Activated T-cell treated with anti-CD3 and anti-CD28 coated beads for 48 hours (primary cell): Measurements from ENCODE around the gene NLRC4.
"Not testable (repeated sequence)": the region's sequence is repeated elsewhere in the genome, so short reads cannot be mapped to it uniquely, and the experiment has no call there.

Source experiments
- DNase-seq: peaks from one replicate; pipeline ENCODE4 v3.0.0-alpha.2; 2020; ENCODE audit warnings: low read depth

NLRC4 gene

DNA sequence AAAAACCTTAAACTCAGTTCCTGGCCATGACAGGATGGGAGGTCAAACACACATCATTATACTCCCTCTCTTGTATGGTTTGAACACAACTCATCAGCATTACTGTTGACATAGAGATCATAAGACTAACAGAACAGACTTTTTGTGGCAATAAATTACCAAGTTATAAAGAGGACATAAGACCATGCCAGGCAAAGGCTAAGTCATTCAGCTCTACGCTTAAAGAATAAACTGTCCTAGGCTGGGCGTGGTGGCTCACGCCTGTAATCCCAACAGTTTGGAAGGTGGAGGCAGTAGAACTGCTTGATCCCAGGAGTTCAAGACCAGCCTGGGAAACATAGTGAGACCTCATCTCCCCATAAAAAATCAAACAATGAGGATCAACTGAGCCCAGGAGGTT is 16.4 kb downstream of the NLRC4 start:
- DNase-seq: no peak

DNA sequence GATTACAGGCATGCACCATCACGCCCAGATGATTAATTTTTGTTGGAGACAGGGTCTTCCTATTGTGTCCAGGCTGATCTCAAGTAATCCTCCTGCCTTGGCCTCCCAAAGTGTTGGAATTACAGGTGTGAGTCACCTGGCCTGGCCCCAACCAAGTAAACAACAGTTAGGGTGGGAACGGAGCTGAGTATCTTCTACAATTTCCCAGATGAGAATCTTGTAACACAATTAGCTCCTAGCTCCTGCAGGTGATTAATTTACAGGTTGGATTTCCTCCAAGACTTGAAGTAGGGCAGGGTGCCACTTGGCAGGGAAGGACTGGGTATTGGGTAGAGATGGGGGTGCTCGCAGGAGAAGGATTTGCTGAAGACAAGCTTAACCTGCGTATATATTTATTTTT is 17.8 kb downstream of the NLRC4 start:
- no peak for DNase-seq

DNA sequence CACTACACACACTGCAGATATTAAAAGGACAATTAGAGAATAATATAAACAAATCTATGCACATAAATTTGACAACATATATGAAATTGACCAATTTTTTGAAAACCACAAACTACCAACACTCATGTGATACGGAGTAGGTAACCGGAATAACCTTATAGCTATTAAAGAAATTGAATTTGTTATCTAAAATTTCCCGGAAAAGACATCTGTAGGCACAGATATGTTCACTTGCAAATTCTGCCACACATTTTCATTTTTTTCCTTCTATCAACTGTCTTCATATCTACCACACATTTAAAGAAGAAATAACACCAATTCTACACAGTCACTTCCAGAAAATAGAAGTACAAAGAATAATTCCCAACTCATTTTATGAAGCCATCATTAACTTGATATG is 22.4 kb downstream of the NLRC4 start:
- DNase-seq: no peak

DNA sequence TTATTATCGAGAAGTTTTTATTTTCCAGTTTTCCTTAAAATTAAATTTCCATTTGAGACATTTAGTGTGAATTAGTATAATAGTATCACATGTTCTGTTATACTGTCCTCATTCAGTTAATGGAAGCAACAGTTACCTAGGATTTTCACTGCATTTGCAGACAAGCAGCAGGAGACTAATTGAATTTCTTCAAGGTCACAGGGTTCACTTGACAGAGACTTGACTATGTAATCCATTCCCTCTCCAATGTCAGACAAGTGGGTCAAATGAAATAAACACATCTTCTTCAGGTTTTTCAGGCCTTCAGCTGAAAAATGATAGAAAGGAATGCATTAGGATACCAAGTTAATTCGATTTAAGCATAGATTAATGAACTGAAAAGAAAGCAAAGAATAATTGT is 26.7 kb downstream of the NLRC4 start:
- no peak for DNase-seq

DNA sequence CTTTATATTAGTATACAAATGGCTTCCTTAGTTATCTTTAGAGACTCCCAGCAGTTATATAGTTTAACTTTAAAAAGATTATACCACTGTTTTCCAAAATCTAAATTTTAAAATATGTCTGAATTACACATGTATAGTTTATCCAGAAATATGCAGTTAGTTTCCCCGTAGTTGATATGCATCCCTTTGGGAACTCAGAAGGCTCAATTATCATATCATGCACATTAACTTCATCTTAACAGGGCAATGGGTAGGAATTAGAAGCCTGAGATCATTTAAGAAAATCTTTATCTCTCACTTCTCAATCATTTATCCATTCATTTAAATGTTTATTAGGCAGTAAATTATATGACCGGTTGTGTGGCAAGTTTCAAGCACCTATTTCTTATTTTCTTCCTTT is 27.2 kb downstream of the NLRC4 start:
- no peak for DNase-seq

DNA sequence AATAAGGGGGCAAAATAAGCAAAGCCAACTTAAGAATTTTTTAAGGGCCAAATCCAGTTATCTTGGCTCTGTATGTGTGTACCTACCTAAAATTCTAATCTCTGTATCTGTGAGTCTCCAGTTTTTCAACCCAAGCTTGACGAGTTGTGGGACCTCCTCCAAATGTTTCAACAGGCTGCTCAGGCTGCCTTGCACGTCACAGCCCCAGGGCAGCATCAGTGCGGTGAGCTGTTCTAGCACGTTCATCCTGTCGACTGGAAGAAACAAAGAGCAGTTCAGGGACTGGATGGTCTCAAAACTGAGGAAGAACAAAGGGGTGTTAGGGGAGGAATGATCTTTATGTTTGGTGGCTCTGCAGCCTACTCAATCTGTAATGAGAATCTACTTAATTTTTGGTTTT is 29.4 kb downstream of the NLRC4 start:
- no peak for DNase-seq

DNA sequence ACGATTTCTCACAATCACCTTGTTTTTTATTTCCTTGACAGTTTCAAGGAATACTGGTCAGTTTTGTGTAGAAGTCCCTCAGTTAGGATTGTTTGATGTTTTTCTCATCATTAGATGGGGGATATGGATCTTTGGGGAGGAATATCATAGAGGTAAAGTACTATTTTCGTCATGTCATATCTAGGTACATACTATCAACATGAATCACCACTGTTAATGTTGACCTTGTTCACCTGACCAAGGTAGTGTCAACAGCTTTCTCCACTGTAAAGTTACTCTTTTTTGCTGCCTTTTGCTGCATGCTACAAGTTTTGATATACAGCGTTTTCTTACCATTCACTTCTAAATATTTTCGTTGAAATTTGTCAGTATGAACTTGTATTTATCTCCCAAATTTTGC is 32.7 kb downstream of the NLRC4 start:
- no peak for DNase-seq

DNA sequence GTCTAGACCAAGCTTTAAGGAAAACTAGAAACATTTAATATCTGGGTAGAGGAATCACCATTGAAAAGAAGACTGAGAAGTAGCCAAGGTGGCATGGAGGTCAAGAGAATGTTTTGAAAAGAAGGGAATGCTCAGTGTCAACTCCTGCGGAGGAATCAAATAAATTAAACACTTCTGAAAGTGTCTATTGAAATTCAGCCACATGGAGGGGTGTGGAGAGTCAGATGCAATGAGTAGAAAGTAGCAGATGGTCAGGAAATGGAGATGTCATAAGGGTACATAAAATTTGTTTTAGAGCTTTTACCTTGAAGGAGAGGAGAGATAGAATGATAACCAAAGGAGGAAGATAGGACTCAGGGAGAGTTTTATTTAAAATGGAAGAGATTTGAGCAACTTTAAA is 35.1 kb downstream of the NLRC4 start:
- DNase-seq: no peak

DNA sequence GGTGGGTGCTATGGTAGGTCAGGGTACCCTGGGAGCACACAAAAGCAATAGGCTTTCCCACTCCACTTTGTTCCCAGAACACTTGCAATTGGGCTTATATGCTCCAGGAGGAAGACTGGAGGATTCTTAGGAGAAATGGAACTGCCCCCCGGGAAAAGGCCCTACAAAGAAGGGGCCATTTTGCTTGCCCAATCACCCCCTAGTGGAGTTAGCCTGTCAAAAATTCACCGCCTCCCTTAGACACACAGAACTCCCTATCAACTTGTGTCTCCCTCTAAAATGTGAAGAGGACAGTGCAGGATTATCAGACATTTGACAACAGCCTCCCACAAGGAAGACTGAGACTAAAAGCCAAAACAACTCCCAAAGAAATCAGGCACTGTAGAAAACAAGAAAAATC is 36.5 kb downstream of the NLRC4 start:
- DNase-seq: no peak

DNA sequence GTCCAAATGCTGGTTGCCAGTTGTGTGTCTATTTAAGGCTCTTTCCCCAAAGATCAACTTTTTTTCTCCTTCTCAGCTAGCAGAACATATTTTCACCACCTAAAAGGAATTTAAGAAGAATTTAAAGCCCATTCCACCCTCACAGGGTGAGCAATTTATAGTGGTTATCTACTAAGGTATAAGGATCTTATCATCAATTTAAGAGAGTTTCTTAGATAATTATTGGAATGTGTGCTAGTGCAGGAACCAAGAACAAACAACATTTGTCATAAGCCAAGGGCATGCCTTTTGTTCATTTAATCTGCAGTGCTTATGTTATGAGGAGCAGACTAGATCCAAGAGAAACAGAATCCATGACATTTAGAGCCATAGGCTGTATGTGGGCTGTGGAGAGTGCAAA is 37.2 kb downstream of the NLRC4 start:
- DNase-seq: no peak

DNA sequence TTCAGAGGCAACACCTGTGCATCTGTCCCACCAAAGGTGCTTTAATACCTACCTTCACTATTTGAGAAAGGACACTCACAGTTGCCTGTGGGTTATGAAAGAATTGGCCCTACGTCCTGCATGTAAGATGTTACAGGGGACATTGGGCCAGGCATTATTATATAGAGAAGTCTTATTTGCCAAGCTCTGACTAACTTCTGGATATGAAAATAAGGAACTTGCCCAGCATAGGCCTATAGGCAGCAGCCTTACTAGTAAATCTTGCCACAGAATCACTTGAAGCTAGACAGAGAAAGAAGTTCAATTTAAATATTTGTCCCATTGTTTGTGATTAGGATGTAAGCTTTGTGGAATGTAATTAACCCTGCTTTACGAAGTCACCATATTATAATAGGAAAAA is 41.7 kb downstream of the NLRC4 start:
- no peak for DNase-seq

DNA sequence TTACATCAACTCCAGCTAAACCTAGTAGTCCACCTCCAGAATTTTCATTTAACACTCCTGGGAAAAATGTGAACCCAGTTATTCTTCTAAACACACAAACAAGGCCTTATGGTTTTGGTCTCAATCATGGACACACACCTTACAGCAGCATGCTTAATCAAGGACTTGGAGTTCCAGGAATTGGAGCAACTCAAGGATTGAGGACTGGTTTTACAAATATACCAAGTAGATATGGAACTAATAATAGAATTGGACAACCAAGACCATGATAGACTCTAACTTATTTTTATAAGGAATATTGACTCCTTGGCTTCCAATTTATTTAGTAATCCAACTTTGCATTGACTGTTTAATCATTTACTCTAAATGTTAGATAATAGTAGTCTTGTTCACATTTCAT is 44.2 kb downstream of the NLRC4 start:
- DNase-seq: no peak

DNA sequence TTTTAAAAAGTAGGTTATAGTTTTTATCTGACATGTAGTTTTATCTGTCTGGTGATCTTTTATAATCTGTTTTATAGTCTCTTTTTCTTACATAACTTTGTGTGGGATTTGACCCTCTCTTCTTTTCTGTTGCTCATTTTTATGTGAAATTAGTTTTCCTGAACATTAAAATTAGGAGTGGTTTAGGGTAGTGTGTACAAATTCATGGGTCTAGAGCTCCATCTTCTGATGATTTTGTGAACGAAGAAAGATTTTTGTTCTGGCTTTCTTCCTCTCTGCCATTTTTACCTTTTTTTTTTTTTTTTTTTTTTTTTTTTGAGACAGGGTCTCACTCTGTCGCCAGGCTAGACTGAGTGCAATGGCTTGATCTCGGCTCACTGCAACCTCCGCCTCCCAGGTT is 52.4 kb downstream of the NLRC4 start:
- DNase-seq: no peak

DNA sequence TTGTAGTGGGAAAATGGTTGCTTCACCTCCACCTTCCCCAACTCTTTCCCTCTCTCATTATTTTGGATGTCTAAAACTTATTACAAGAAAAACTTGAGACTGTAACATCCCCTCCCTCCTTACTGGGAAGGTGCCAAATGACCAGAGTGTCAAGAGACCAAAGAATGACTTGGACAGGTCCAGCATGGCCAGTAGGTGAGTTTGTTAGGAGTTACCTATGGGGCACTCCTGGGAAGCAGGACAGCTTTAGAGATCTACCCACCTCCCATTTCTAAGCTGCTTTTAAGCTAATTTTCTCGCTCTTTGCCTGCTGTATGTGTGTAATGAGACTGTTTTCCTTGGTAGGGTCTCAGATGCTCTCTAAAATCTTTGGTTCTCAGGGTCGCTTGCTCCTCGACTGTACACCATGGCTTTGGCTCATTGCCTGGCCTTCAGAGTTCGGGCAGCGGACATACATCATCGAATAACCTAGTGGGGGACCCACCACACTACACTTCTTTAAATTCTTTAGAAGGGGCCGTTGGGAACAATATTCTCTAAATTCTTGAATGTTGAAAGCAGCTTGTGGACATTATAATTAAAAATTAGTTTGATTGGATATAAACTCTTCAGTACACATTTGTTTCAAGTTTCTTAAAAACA is 53.8 kb downstream of the NLRC4 start:
- DNase-seq: no peak

DNA sequence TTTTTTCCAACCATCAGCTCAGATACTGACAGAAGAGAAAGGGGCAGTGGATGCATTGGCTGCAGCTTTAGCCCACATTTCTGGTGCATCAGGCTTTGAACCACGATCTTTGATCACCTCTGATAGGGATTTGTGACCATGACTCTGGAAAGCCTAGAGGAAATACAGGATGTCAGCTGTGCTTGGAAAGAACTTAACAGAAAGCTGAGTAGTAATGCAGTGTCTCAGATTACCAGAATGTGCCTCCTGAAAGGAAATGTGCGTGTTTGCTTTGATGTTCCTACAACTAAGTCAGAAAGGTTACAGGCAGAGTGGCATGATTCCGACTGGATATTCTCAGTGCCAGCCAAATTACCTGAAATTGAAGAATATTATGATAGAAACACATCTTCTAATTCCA is 61.3 kb downstream of the NLRC4 start:
- DNase-seq: not testable (repeated sequence)

DNA sequence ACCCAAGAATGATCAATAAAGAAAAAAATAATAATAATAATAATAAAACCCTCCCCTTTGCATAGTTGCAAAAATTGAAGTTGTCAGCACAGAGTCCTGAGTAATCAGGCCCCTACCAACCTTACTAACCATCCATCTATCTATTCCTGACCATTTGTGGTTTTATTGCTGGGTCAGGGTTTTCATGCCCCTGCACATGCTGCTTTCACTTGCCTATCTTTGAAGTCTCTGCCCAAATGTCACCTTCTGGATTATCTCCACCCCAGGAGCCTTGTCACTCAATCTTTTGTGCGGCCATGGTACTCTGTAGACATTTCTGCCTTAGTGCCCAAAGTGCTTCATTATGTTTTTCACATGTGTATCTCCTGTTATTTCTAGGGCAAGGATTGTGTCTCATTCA is 63.9 kb downstream of the NLRC4 start:
- no peak for DNase-seq

DNA sequence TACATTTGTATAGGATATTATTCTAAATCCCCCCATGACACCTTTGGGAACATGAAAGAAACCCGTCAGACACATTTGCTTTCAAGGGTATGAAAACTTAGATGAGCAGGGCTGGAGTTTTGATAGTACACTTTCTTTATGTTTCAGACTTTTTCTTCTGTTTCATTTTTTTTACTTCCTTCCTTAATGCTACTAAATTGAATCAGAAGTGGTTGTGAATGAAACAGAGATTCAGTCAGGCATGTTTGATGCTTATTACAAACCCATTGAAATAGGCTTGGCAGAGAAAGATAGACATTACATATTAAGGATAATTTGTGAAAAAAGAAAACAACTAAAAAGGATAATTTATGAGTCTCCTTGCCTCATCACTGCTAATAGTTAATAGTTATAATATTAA is 72.3 kb downstream of the NLRC4 start:
- DNase-seq: no peak

DNA sequence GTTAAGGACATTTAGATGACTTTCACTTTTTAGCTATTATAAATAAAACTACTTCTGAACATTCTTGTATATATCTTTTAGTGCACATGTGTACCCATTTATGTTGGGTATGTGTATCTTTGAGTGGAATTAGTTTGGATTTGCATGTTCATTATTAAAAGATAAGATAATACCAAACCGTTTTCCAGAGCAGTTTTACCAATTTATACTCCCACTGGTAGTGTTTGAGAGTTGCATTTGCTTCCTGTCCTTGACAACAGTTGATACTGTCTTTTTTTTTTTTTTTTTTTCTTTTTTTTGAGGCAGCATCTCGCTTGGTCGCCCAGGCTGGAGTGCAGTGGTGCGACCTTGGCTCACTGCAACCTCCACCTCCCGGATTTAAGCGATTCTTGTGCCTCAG is 75.7 kb downstream of the NLRC4 start:
- DNase-seq: no peak

DNA sequence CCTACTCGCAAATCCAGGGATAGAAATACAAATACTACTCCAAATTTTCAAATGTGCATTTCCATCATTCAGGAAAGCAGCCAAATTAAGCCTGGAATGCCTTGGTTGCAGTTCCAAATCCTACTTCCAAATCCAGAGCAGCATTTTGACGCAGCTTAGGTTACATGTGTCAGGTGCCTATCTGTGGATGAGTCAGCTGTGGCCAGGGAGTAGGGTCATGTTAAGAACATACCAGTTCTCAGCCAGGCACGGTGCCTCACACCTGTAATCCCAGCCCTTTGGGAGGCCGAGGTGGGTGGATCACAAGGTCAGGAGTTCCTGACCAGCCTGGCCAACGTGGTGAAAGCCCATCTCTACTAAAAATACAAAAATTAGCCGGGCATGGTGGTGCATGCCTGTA is 82.0 kb downstream of the NLRC4 start:
- no peak for DNase-seq
